Memory B cell (primary cell): ENCODE measurements around the gene NIN.

Source experiments
- ATAC-seq: fragments of 150-1000 bp; cut with Tn5 transposase; 2 replicates; pipeline ENCODE4 v1.10.0; 2021; ENCODE audit warnings: low read depth, mild to moderate bottlenecking, moderate library complexity
- DNase-seq, 2 donors: peaks; one replicate each; pipeline ENCODE4 v3.0.0; 2022; ENCODE audit warnings: low spot score in 2 of 2
- H3K27ac Mint-ChIP-seq: one replicate; pipeline ENCODE4 v1.8.0; 2022; ENCODE audit warnings: mild to moderate bottlenecking, moderate library complexity, mixed read lengths
- H3K27me3 Mint-ChIP-seq: one replicate; pipeline ENCODE4 v1.8.0; 2022; ENCODE audit warnings: mixed read lengths
- H3K36me3 Mint-ChIP-seq: one replicate; pipeline ENCODE4 v1.8.0; 2022; ENCODE audit warnings: mild to moderate bottlenecking, mixed read lengths
- H3K4me1 Mint-ChIP-seq: one replicate; pipeline ENCODE4 v1.8.0; 2022; ENCODE audit warnings: mixed read lengths
- H3K4me3 Mint-ChIP-seq: one replicate; pipeline ENCODE4 v1.8.0; 2022; ENCODE audit warnings: mild to moderate bottlenecking, moderate library complexity, mixed read lengths
- H3K9me3 Mint-ChIP-seq: one replicate; pipeline ENCODE4 v1.8.0; 2022; ENCODE audit warnings: mixed read lengths

The NIN gene

DNA sequence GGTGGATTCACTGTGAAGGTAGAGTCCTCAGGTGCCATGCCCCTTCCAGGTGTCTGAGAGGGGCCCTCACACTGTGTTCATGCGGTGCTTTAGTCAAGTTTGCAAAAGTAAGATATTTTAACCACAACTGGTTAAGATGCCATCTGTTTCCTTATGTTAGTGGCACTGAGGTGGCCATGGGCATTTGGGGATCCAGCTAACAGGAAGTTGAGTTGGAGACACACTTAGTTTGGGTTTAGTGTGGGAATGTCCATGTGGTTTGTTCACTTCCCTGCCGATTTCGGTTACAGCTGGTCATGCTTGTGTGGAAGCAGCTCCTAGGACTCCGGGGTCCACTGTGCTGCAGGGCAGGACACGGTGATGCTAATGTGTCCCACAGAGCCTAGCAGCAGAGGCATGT is 23.6 kb upstream of the NIN start:
- DNase-seq (no peak), ATAC-seq (no peak)
- Mint-ChIP-seq H3K9me3 (no peaks in the 10 kb centered on the region), H3K36me3 (no peaks in the 10 kb centered on the region), H3K4me1 (peaks cover 3% of the 10 kb centered on the region), H3K4me3 (no peak overlapping the region), H3K27ac (no peak overlapping the region), H3K27me3 (no peaks in the 10 kb centered on the region)

DNA sequence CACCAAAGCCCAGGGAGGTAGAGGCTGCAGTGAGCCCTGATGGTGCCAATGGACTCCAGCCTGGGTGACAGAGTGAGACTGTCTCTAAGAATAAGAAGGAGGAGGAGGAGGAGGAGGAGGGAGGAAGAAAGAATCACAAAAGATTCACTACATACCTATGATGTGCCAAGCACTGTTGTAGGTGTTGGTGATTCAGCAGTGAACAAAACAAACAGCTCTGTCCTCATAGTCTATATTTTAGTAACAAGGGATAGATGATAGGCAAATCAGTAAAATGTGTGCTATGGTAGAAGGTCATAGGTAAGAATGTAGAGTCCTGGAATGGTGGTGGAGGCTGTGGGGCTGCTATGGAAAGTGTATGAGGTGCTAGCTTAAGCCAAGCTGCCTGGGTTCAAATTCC is 22.9 kb upstream of the NIN start:
- no peak for DNase-seq
- Mint-ChIP-seq H3K36me3 (no peaks in the 10 kb centered on the region), H3K27me3 (no peaks in the 10 kb centered on the region), H3K9me3 (no peaks in the 10 kb centered on the region), H3K27ac (no peak overlapping the region), H3K4me1 (peaks cover 3% of the 10 kb centered on the region), H3K4me3 (no peak overlapping the region)
- no peak for ATAC-seq

DNA sequence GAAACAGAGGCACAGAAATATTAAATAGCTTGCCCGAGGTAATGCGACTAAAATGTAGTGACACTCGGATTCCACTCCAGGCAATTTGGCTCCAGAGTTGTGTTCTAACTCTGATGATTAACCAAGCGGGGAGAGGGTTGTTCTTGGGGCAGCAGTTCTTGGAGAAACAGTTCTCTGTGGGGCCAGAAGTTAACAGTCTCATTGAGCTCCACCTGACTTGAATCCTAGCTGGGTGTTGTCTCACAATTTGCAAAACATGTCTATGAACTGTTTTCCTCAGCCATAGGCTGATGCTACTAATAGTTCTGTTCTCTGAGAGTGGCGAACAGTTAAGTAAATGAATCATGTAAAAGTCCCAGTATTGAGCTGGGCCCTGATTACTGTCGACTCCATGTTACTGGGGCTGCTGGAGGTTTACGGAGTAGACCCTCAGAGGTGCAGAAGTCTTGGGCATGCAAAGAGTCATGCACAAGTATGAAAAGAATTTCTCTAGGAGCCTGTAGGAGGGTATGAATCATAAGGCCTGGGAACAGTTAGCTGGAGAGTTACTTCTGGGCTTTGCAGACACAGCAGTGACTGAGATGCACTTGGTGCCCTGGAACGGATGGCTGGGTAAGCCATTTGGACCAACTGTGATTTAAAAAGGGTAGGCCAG is 15.4 kb upstream of the NIN start:
- peaks cover 4% of the 10 kb centered on the region for H3K4me1 Mint-ChIP-seq
- H3K27ac Mint-ChIP-seq = no peak overlapping the region
- no peak for ATAC-seq
- no peak for DNase-seq
- H3K9me3 Mint-ChIP-seq = no peaks in the 10 kb centered on the region
- no peak overlapping the region for H3K4me3 Mint-ChIP-seq
- H3K27me3 Mint-ChIP-seq = no peaks in the 10 kb centered on the region
- no peaks in the 10 kb centered on the region for H3K36me3 Mint-ChIP-seq

DNA sequence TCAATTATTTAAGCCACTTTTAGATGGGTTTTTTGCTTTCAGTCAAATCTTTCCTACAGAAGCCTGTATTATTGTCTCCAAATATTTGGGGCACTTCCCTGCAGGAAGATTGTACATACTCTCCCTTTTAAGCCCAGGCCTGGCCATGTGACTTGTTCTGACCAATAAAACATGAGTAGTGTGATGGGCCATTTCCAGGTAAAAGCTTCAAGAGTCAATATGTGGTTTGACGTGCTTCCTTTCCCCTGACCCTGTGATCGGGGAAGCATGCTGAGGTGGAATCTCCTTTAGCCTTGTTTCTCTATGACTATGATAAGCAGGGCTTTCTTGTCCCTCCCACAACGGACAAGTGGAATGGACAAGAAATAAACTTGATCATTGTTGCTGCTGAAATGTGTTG is 14.2 kb upstream of the NIN start:
- no peaks in the 10 kb centered on the region for H3K9me3 Mint-ChIP-seq
- no peaks in the 10 kb centered on the region for H3K36me3 Mint-ChIP-seq
- ATAC-seq (no peak), DNase-seq (no peak)
- H3K27ac Mint-ChIP-seq = no peak overlapping the region
- peaks cover 4% of the 10 kb centered on the region for H3K4me1 Mint-ChIP-seq
- no peak overlapping the region for H3K4me3 Mint-ChIP-seq
- H3K27me3 Mint-ChIP-seq = no peaks in the 10 kb centered on the region

DNA sequence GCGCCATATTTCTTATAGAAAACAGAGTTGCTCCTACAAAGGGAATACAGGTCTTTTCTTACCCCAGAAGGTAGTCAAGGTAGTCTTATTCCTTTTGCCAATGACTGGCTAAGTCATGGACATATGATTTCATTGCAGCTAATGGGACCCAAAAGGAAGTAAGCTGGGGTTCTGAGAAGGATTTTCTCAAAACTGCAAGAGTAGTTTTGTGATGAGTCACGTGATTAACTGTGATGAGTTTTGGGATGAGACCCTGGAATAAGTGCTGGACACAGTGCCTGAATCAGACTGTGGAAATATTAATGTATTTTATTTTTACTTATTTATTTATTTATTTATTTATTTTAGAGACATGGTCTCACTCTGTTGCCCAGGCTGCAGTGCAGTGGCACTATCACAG is 13.4 kb upstream of the NIN start:
- DNase-seq = no peak
- H3K4me3 Mint-ChIP-seq = no peak overlapping the region
- H3K36me3 Mint-ChIP-seq = no peaks in the 10 kb centered on the region

DNA sequence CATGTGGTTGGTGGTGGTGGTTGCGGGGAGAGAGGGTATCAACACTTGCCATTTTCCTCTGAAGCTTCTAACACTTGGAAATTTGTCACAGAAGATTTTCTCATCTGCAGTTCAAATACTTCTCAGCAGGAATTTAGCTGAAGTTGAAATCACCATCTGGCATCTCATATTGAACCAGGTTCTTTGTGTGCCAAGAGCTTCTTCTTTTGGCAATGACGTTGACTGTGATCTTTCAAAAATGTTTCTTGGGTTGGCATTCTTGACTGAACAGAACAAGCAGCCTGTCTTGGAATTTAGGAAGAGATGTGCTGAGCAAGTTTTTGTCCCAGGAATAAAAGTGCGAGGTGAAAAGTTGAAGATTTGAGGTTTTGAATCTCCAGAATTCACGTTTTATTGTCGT is 8.7 kb upstream of the NIN start:
- Mint-ChIP-seq H3K27ac (no peak overlapping the region), H3K9me3 (no peaks in the 10 kb centered on the region), H3K36me3 (no peaks in the 10 kb centered on the region), H3K4me1 (peaks cover 20% of the 10 kb centered on the region), H3K27me3 (no peaks in the 10 kb centered on the region), H3K4me3 (no peak overlapping the region)
- ATAC-seq = no peak
- no peak for DNase-seq

More for the DNA sequence above, 13.4 kb upstream of the NIN start:
- Mint-ChIP-seq H3K9me3 (no peaks in the 10 kb centered on the region), H3K27me3 (no peaks in the 10 kb centered on the region), H3K27ac (no peak overlapping the region), H3K4me1 (peaks cover 4% of the 10 kb centered on the region)
- ATAC-seq = no peak

DNA sequence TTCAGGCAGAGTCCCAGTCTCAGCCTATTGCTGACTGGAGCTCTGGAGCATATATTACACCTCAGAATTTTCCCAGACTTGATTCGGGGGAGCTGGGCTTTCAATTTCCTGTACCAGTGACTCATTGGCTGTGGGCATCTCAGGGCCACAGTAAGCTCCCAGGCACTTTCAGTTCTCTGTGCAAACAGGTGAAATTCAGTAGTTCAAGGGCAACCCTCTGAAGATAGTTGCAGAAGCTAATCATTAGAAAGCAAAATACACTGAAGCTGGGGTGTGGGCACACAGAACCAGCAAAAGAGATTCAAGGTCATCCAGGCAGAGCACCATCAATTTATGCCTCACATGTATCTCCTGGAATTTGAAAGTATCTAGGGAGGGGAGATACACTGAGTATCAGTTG is 8.1 kb upstream of the NIN start:
- ATAC-seq (no peak), DNase-seq (no peak)
- Mint-ChIP-seq H3K27me3 (no peaks in the 10 kb centered on the region), H3K4me1 (peaks cover 25% of the 10 kb centered on the region), H3K36me3 (no peaks in the 10 kb centered on the region), H3K27ac (peak overlapping the region; percentile 65), H3K4me3 (no peak overlapping the region), H3K9me3 (no peaks in the 10 kb centered on the region)

DNA sequence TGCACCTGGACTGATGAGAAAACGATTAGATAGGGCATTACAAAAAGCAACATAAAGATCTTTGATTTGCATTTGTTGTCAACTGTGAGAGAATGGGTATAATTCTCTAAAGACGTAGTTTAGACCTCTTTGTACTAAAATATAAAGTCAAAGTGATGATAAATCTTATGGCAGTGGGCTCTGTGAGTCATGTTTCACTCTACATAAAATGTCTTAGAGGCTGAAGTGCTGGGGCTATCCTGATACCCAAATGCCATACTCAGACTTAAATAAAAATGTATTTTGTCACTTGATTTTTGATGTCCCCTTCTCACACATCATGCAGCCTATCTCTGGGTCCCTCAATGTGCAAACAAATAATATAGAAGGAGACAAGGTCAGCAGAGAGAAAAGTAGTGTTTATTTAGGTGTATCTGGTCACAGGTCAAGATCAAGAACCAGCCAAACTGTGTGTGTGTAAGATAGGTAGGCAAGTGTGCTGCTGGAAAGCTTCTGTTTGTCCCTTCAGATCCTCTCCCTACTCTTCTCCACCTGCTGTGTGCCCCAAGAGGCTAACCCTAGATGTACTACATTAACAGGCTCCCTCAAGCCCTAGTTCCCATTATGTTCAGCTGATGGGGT is 7.0 kb upstream of the NIN start:
- ATAC-seq (no peak), DNase-seq (no peak)
- peaks cover 22% of the 10 kb centered on the region for H3K4me1 Mint-ChIP-seq
- H3K9me3 Mint-ChIP-seq = no peaks in the 10 kb centered on the region
- peak overlapping the region; percentile 19 for H3K27ac Mint-ChIP-seq
- H3K36me3 Mint-ChIP-seq = no peaks in the 10 kb centered on the region
- no peak overlapping the region for H3K4me3 Mint-ChIP-seq
- H3K27me3 Mint-ChIP-seq = no peaks in the 10 kb centered on the region

DNA sequence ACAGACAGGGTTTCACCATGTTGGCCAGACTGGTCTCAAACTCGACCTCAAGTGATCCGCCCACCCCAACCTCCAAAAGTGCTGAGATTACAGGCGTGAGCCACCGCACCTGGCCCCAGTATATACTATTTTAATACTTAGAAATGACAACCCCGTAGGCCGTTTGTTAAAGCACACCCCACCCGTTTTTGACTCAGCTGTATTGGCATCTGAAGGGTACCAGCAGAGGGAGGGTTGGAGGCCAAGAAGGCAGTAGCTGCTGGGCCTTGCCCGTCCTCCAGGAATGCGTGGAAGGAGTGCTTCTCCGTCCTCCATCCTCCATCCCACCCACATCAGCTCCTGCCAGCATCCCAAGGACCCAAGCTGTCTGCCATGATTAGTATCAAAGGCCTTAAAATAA is 6.3 kb upstream of the NIN start:
- peaks cover 29% of the 10 kb centered on the region for H3K4me1 Mint-ChIP-seq
- no peak for ATAC-seq
- no peak overlapping the region for H3K27ac Mint-ChIP-seq
- H3K36me3 Mint-ChIP-seq = no peaks in the 10 kb centered on the region
- H3K4me3 Mint-ChIP-seq = no peak overlapping the region
- no peak for DNase-seq
- no peaks in the 10 kb centered on the region for H3K9me3 Mint-ChIP-seq
- no peaks in the 10 kb centered on the region for H3K27me3 Mint-ChIP-seq

DNA sequence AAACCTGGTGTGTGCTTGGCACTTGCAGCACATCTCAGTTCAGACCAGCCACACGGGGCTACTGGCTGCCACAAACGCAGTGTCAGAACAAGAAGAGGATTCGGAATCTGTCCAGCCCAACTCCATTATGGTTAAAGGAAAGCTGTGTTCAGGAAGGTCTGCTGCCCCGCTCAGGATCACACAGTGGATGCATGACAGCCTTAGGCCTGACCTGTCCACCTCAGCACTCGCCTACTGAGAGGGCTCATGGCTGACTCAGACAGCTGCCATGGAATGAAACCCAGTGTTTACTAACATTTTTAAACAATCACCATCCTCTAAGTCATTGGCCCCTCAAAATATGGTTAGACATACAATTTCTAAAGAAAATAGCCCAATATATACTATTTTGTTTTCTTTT is 5.6 kb upstream of the NIN start:
- H3K27me3 Mint-ChIP-seq = no peaks in the 10 kb centered on the region
- H3K9me3 Mint-ChIP-seq = no peaks in the 10 kb centered on the region
- no peak overlapping the region for H3K4me3 Mint-ChIP-seq
- H3K36me3 Mint-ChIP-seq = no peaks in the 10 kb centered on the region
- ATAC-seq (no peak), DNase-seq (no peak)
- peaks cover 35% of the 10 kb centered on the region for H3K4me1 Mint-ChIP-seq
- no peak overlapping the region for H3K27ac Mint-ChIP-seq

DNA sequence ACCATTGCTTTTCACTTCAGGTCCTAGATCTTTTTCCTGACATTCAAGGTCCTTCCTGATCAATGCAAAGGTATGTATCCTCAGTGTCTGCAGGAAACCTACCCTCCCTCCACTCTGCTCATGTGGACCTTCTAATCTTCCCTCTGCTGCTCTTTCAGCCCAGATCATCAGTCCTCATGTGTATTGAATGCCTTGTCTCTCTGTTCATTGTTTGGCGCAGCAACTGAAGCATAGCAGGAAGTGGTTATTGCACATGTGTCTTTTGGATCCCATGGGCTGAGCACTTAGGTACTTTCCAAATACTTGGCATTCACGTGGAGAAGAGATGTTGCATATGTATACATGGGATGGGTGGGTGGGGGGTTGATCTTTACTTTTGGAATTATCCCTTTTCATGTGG is 4.3 kb upstream of the NIN start:
- no peaks in the 10 kb centered on the region for H3K27me3 Mint-ChIP-seq
- DNase-seq (peak in 1 of 2 donors; percentile 35), ATAC-seq (peak; percentile 49)
- H3K9me3 Mint-ChIP-seq = no peaks in the 10 kb centered on the region
- peak overlapping the region; percentile 70 for H3K4me3 Mint-ChIP-seq
- H3K27ac Mint-ChIP-seq = peak overlapping the region; percentile 91
- H3K4me1 Mint-ChIP-seq = peaks cover 36% of the 10 kb centered on the region
- H3K36me3 Mint-ChIP-seq = no peaks in the 10 kb centered on the region

DNA sequence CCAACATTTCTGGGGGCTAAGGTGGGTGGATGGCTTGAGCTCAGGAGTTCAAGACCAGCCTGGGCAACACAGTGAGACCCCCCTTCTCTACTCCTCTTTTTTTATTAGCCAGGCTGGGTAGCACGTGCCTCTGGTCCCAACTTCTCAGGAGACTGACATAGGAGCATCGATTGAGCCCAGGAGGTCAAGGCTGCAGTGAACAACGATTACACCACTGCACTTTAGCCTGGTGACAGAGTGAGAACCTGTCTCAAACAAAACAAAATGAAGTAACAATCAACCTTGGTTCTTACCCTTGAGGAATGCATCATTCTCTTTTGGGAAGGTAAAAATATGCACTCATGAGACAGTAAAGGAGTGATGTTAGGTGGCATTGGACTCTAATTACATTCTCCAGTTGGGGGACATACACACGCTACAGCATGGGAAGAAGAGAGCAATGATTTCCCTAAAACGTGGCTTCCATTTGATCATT is 3.9 kb upstream of the NIN start:
- no peaks in the 10 kb centered on the region for H3K27me3 Mint-ChIP-seq
- peak overlapping the region; percentile 70 for H3K4me3 Mint-ChIP-seq
- H3K36me3 Mint-ChIP-seq = no peaks in the 10 kb centered on the region
- no peaks in the 10 kb centered on the region for H3K9me3 Mint-ChIP-seq
- peaks cover 37% of the 10 kb centered on the region for H3K4me1 Mint-ChIP-seq
- ATAC-seq (no peak), DNase-seq (no peak)
- peak overlapping the region; percentile 91 for H3K27ac Mint-ChIP-seq

DNA sequence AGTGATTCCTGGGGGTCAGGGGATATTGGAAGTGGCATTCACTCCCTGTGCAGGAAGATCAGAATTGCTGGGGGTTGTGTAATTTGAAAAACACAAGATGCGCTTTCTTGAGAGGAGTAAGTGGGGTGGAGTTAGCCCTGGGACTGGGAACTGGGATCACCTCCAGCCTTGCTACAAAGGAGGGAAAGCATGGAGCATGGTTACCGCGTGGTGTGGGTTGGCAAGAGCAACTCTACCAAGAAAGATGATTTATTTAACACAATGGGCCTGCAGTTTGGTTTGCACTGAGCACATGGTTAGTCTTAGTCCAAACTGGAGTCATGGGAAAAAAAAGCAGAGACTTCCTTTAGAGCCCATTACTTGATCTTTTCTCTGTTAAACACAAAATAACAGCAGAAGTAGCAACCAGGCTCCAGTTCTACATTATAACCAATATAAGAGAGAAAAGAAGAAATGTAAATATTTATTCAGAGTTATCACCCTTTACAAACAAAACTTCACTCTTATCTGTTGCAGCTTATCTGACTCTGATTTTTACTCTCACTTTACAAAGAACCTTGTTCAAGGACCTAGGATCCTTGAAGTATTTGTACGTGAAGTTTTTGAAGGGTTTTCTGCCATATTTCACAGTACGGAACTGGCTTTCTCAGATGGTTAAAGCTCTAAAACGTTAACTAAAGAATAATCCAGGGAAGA is 2.1 kb upstream of the NIN start:
- H3K9me3 Mint-ChIP-seq = no peaks in the 10 kb centered on the region
- H3K27ac Mint-ChIP-seq = peak overlapping the region; percentile 98
- H3K4me1 Mint-ChIP-seq = peaks cover 43% of the 10 kb centered on the region
- no peaks in the 10 kb centered on the region for H3K36me3 Mint-ChIP-seq
- H3K27me3 Mint-ChIP-seq = no peaks in the 10 kb centered on the region
- DNase-seq = no peak
- H3K4me3 Mint-ChIP-seq = peak overlapping the region; percentile 55
- no peak for ATAC-seq

DNA sequence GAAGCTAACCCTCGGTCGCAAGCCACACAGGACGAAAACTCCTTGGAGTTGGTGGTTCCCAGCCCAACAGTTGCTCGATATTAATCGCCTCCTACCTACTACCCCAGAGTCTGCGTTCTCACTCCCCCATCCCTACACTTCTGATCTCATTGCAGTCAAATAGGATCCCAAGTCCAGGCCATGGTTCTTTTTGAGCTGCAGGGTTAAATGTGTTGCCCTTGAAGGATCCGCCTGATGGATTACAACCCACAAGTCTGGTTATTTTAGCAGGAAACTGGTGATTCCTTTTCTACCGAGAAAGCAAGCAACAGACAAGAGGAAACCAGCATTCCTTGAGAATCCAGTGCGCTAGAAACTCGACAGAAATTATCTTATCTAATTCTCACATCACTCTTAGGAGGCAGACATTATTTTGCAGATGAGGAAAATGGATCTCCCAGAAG is 785 bp upstream of the NIN start:
- ATAC-seq (no peak), DNase-seq (no peak)
- H3K36me3 Mint-ChIP-seq = peaks cover 2% of the 10 kb centered on the region
- H3K9me3 Mint-ChIP-seq = no peaks in the 10 kb centered on the region
- peaks cover 49% of the 10 kb centered on the region for H3K4me1 Mint-ChIP-seq
- no peaks in the 10 kb centered on the region for H3K27me3 Mint-ChIP-seq
- H3K27ac Mint-ChIP-seq = peak overlapping the region; percentile 98
- H3K4me3 Mint-ChIP-seq = peak overlapping the region; percentile 98
